Fibroblast of lung (primary cell): ENCODE results near the gene EXOSC7. TPM values are rescaled to one million over a fixed set of nuclear protein-coding genes. Genes with fewer than 3 reads are reported as not detected.

Experiments
- DNase-seq, 2 donors: peaks; one replicate each; pipeline versions ENCODE4 v3.0.0 to v3.0.0-alpha.2; 2010; ENCODE audit warnings: low read depth in 2 of 2
- H2AFZ ChIP-seq: 2 replicates; pipeline ENCODE4 v1.5.1; 2012; ENCODE audit warnings: low read length, control low read depth, inconsistent platforms
- H3K27ac ChIP-seq: 2 replicates; pipeline ENCODE4 v1.5.1; 2011; ENCODE audit warnings: low read length, control low read depth; ENCODE audit not compliant: insufficient read depth
- H3K27me3 ChIP-seq: 2 replicates; pipeline ENCODE4 v1.5.1; 2011; ENCODE audit warnings: mild to moderate bottlenecking, low read length; ENCODE audit not compliant: control insufficient read depth, insufficient read depth
- H3K36me3 ChIP-seq: 2 replicates; pipeline ENCODE4 v1.5.1; 2011; ENCODE audit warnings: low read length; ENCODE audit not compliant: control insufficient read depth, insufficient read depth
- H3K4me1 ChIP-seq: 2 replicates; pipeline ENCODE4 v1.5.1; 2011; ENCODE audit warnings: low read length; ENCODE audit not compliant: control insufficient read depth, insufficient read depth; ENCODE audit errors: extremely low read depth
- H3K4me2 ChIP-seq: 2 replicates; pipeline ENCODE4 v1.5.1; 2011; ENCODE audit warnings: low read length, control low read depth; ENCODE audit not compliant: insufficient read depth; ENCODE audit errors: extremely low read depth
- H3K4me3 ChIP-seq, 4 experiments: fragments of 200-600 bp in 1 of 4; sonication (generic) in 1 of 4; replicated peaks in 1 of 4; 2 replicates each; pipeline ENCODE4 v1.5.1; 2011 to 2016; ENCODE audit warnings: low read length in 4 of 4, low read depth in 3 of 4, mild to moderate bottlenecking in 3 of 4, control low read depth in 2 of 4, inconsistent platforms in 1 of 4, mixed read lengths in 1 of 4; ENCODE audit not compliant: insufficient read depth in 1 of 4; ENCODE audit errors: control extremely low read depth in 1 of 4
- H3K79me2 ChIP-seq: 2 replicates; pipeline ENCODE4 v1.5.1; 2012; ENCODE audit warnings: mild to moderate bottlenecking, low read length, inconsistent platforms; ENCODE audit not compliant: control insufficient read depth, insufficient read depth
- H3K9ac ChIP-seq: 2 replicates; pipeline ENCODE4 v1.5.1; 2011; ENCODE audit warnings: mild to moderate bottlenecking, low read length, control low read depth; ENCODE audit not compliant: insufficient read depth
- H3K9me3 ChIP-seq: 2 replicates; pipeline ENCODE4 v1.5.1; 2012; ENCODE audit warnings: low read depth, low read length; ENCODE audit not compliant: control insufficient read depth, insufficient read depth
- H4K20me1 ChIP-seq: 2 replicates; pipeline ENCODE4 v1.5.1; 2011; ENCODE audit warnings: low read length; ENCODE audit not compliant: control insufficient read depth, insufficient read depth; ENCODE audit errors: extremely low read depth
- EZH2 ChIP-seq: IDR thresholded peaks from 2 replicates; pipeline ENCODE4 v1.5.1; 2012; ENCODE audit warnings: low read length, control low read depth, mild to moderate bottlenecking; ENCODE audit errors: missing control alignments
- polyA plus RNA-seq, 2 donors: library from polyadenylated mRNA; depleted of rRNA in 1 of 2; stranded (reverse) in 1 of 2; unstranded in 1 of 2; fragments of >200 nt; gene quantifications; 2 replicates each; pipeline ENCODE4 v1.2.1, GENCODE V29; 2011 to 2012; ENCODE audit warnings: missing spikeins in 1 of 2
- total RNA-seq: library from RNA; depleted of rRNA; stranded (reverse); fragments of >200 nt; gene quantifications from 2 replicates; pipeline ENCODE4 v1.2.1, GENCODE V29; 2014
- TF ChIP-seq, protein P1 (sequence below), 2 donors: IDR thresholded peaks in 1 of 2; conservative IDR thresholded peaks in 1 of 2; 1 replicate in 1 of 2; 2 replicates in 1 of 2; pipeline ENCODE4 v1.5.1; 2011 to 2012; ENCODE audit warnings: low read length in 2 of 2, control low read depth in 1 of 2, inconsistent platforms in 1 of 2, low read depth in 1 of 2, mild to moderate bottlenecking in 1 of 2

Gene EXOSC7
- total and polyA plus RNA-seq, 2 donors (not counting 1 experiment from before 2014, with no cell fraction given), result 58.8 to 72.5 TPM

DNA sequence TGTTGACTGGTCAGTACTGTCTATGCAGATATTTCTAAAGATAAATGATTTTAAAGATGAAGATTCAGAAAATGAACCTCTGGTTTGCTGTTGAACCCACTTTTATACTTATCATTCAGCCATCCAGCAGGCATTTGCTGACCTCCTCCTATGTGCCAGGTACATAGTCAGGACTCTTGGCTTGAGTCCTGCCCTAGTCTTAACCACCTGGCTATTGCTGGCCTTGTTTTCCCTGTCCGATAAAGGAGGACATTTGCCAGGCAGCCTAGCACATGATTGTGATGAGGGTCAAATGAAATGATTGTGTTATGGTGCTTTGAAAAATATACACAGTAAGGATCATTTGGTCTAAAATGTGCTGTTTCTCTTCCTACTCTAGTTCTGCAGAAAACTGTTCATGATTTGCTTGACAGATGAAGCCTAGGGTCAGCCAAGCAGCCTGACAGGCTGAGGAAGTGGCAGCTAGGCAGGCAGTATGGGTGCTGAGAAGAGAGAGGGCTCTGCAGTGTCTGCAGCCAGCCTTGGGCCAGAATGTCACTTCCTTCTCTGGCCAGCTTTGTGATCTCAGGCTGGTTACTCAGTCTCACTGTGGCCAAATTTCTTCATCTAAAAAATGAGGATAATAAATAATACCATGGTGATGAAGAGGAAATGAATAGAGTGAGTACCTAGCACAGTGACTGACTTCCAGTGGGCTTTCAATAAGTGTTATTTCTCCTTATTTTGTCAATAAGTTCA, 13.8 kb downstream of the EXOSC7 start:
- Histone ChIP-seq H3K27me3 (no peaks in the 10 kb centered on the region), H3K36me3 (peaks cover 3% of the 10 kb centered on the region), H3K4me3 (no peak overlapping the region), H3K79me2 (peaks cover 9% of the 10 kb centered on the region), H3K27ac (no peak overlapping the region), H3K9ac (no peak overlapping the region), H3K4me2 (no peak overlapping the region), H4K20me1 (no peaks in the 10 kb centered on the region), H3K9me3 (no peaks in the 10 kb centered on the region), H3K4me1 (peaks cover 20% of the 10 kb centered on the region), H2AFZ (no peak overlapping the region)
- no peak for TF ChIP-seq EZH2
- TF ChIP-seq, protein P1, sequence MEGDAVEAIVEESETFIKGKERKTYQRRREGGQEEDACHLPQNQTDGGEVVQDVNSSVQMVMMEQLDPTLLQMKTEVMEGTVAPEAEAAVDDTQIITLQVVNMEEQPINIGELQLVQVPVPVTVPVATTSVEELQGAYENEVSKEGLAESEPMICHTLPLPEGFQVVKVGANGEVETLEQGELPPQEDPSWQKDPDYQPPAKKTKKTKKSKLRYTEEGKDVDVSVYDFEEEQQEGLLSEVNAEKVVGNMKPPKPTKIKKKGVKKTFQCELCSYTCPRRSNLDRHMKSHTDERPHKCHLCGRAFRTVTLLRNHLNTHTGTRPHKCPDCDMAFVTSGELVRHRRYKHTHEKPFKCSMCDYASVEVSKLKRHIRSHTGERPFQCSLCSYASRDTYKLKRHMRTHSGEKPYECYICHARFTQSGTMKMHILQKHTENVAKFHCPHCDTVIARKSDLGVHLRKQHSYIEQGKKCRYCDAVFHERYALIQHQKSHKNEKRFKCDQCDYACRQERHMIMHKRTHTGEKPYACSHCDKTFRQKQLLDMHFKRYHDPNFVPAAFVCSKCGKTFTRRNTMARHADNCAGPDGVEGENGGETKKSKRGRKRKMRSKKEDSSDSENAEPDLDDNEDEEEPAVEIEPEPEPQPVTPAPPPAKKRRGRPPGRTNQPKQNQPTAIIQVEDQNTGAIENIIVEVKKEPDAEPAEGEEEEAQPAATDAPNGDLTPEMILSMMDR (conservative IDR thresholded peaks at IDR 0.05 in 1 of 2, IDR thresholded peaks at IDR 0.05 in 1 of 2; ENCODE audit: low read depth in 1 of 2, low read length in 2 of 2), result no peak
- DNase-seq, result no peak

DNA sequence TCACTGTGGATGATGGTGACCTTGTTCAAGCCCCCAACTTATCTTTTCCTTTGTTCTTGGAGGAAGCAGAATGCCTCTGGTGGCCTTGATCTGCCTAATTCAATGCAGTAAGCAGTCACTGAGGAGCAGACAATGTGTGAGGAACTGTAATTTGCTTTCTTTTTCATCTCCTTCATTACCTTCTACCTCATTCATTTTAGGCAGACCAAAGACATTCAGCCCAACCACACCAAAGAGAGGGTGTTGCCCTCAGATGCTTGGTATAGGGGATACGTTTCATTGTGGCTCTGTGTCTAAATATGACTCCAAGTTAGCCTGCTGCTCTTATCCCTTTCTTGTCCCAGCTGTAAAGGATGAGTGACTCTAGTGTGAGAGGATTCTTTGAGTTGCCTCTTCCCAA, 15.3 kb downstream of the EXOSC7 start:
- Histone ChIP-seq H2AFZ (no peak overlapping the region), H3K9me3 (no peaks in the 10 kb centered on the region), H3K79me2 (peaks cover 11% of the 10 kb centered on the region)

More for the DNA sequence above, 15.3 kb downstream of the EXOSC7 start:
- Histone ChIP-seq H3K4me3 (no peak overlapping the region), H3K4me1 (peaks cover 29% of the 10 kb centered on the region), H3K27me3 (no peaks in the 10 kb centered on the region), H3K36me3 (peaks cover 5% of the 10 kb centered on the region), H3K9ac (no peak overlapping the region), H4K20me1 (no peaks in the 10 kb centered on the region), H3K4me2 (no peak overlapping the region), H3K27ac (no peak overlapping the region)
- TF ChIP-seq EZH2, result no peak
- TF ChIP-seq, protein P1 (conservative IDR thresholded peaks at IDR 0.05 in 1 of 2, IDR thresholded peaks at IDR 0.05 in 1 of 2; ENCODE audit: low read depth in 1 of 2, low read length in 2 of 2), result no peak
- DNase-seq, result no peak
